Activated T-helper 9 cell treated with anti-CD3 and anti-CD28 coated beads, Interleukin-2, amount 50 U/mL, for 16 hours (primary cell): ENCODE measurements around the gene CD37.

Experiments
- DNase-seq: peaks from one replicate; pipeline ENCODE4 v3.0.0-alpha.2; 2020; ENCODE audit warnings: low read depth

Gene CD37

GRCh38 chr19:49378512-49378911 lies 43.3 kb downstream of the CD37 start:
- DNase-seq, result no peak

- DNase-seq, result no peak
Observed at GRCh38 chr19:49380391-49380790, 45.2 kb downstream of the CD37 start.

- no peak for DNase-seq
Observed at GRCh38 chr19:49382639-49383038, 47.4 kb downstream of the CD37 start.

- DNase-seq, result no peak
Observed at GRCh38 chr19:49383599-49383998, 48.4 kb downstream of the CD37 start.

GRCh38 chr19:49387936-49388372 lies 52.7 kb downstream of the CD37 start, which contains the start of gene KASH5:
TSS of gene KASH5 (plus strand) at chr19:49388249. CDS start at chr19:49390884, 2,635 bp downstream.
- DNase-seq, result peak; percentile 75

- DNase-seq, result no peak
Observed at GRCh38 chr19:49389406-49389805, 54.2 kb downstream of the CD37 start.
